BE2C (cell line): ENCODE results near the gene FAM81A.
"Not testable (repeated sequence)": the region's sequence is repeated elsewhere in the genome, so short reads cannot be mapped to it uniquely, and the experiment has no call there.

ENCODE experiments used
- DNase-seq: peaks from one replicate; pipeline ENCODE4 v3.0.0-alpha.2; 2020
- H3K27me3 ChIP-seq: fragments of 250-450 bp; sonication (Bioruptor Pico); 2 replicates; pipeline ENCODE4 v1.5.1; 2020; ENCODE audit warnings: mild to moderate bottlenecking
- H3K36me3 ChIP-seq: fragments of 250-450 bp; sonication (Bioruptor Pico); 2 replicates; pipeline ENCODE4 v1.5.1; 2020; ENCODE audit warnings: mild to moderate bottlenecking
- H3K4me1 ChIP-seq: fragments of 250-450 bp; sonication (Bioruptor Pico); 2 replicates; pipeline ENCODE4 v1.5.1; 2020
- H3K4me3 ChIP-seq: 2 replicates; pipeline ENCODE4 v1.5.1; 2011; ENCODE audit warnings: low read depth, low read length
- H3K9me3 ChIP-seq: fragments of 250-450 bp; sonication (Bioruptor Pico); 2 replicates; pipeline ENCODE4 v1.5.1; 2020
- TF ChIP-seq, protein P1 (sequence below): IDR thresholded peaks from 2 replicates; pipeline ENCODE4 v1.5.1; 2012; ENCODE audit warnings: mild to moderate bottlenecking, low read depth, low read length

FAM81A gene

GRCh38 chr15:59448871-59449270, 10.9 kb downstream of the FAM81A start:
- TF ChIP-seq, protein P1, sequence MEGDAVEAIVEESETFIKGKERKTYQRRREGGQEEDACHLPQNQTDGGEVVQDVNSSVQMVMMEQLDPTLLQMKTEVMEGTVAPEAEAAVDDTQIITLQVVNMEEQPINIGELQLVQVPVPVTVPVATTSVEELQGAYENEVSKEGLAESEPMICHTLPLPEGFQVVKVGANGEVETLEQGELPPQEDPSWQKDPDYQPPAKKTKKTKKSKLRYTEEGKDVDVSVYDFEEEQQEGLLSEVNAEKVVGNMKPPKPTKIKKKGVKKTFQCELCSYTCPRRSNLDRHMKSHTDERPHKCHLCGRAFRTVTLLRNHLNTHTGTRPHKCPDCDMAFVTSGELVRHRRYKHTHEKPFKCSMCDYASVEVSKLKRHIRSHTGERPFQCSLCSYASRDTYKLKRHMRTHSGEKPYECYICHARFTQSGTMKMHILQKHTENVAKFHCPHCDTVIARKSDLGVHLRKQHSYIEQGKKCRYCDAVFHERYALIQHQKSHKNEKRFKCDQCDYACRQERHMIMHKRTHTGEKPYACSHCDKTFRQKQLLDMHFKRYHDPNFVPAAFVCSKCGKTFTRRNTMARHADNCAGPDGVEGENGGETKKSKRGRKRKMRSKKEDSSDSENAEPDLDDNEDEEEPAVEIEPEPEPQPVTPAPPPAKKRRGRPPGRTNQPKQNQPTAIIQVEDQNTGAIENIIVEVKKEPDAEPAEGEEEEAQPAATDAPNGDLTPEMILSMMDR, result no peak
- DNase-seq, result no peak
- no peaks in the 10 kb centered on the region for H3K36me3 ChIP-seq
- H3K9me3 ChIP-seq, result no peaks in the 10 kb centered on the region
- no peaks in the 10 kb centered on the region for H3K27me3 ChIP-seq
- no peak overlapping the region for H3K4me3 ChIP-seq
- no peaks in the 10 kb centered on the region for H3K4me1 ChIP-seq

GRCh38 chr15:59453474-59454215, 15.7 kb downstream of the FAM81A start:
- TF ChIP-seq, protein P1, result no peak
- DNase-seq, result no peak
- H3K27me3 ChIP-seq, result no peaks in the 10 kb centered on the region; the same call in 1 of the 2 replicates
- no peaks in the 10 kb centered on the region for H3K9me3 ChIP-seq
- no peak overlapping the region for H3K4me3 ChIP-seq
- H3K4me1 ChIP-seq, result no peaks in the 10 kb centered on the region
- H3K36me3 ChIP-seq, result no peaks in the 10 kb centered on the region

- H3K4me3 ChIP-seq, result no peak overlapping the region
- H3K27me3 ChIP-seq, result no peaks in the 10 kb centered on the region; the same call in 1 of the 2 replicates
- TF ChIP-seq, protein P1, result no peak
- no peaks in the 10 kb centered on the region for H3K9me3 ChIP-seq
- no peak for DNase-seq
- H3K4me1 ChIP-seq, result no peaks in the 10 kb centered on the region
- no peaks in the 10 kb centered on the region for H3K36me3 ChIP-seq
These were observed 18.1 kb downstream of the FAM81A start for GRCh38 chr15:59456114-59456513.

GRCh38 chr15:59457103-59457502, 19.1 kb downstream of the FAM81A start:
- no peaks in the 10 kb centered on the region for H3K36me3 ChIP-seq
- TF ChIP-seq, protein P1, result no peak

GRCh38 chr15:59461521-59461920, 23.5 kb downstream of the FAM81A start:
- no peaks in the 10 kb centered on the region for H3K4me1 ChIP-seq
- TF ChIP-seq, protein P1, result no peak
- no peaks in the 10 kb centered on the region; the same call in 1 of the 2 replicates for H3K27me3 ChIP-seq
- no peaks in the 10 kb centered on the region for H3K36me3 ChIP-seq
- no peak overlapping the region for H3K4me3 ChIP-seq
- H3K9me3 ChIP-seq, result no peaks in the 10 kb centered on the region
- no peak for DNase-seq

More at GRCh38 chr15:59457103-59457502, 19.1 kb downstream of the FAM81A start:
- Histone ChIP-seq H3K27me3 (no peaks in the 10 kb centered on the region; the same call in 1 of the 2 replicates), H3K4me3 (no peak overlapping the region), H3K9me3 (no peaks in the 10 kb centered on the region), H3K4me1 (no peaks in the 10 kb centered on the region)
- no peak for DNase-seq

DNA sequence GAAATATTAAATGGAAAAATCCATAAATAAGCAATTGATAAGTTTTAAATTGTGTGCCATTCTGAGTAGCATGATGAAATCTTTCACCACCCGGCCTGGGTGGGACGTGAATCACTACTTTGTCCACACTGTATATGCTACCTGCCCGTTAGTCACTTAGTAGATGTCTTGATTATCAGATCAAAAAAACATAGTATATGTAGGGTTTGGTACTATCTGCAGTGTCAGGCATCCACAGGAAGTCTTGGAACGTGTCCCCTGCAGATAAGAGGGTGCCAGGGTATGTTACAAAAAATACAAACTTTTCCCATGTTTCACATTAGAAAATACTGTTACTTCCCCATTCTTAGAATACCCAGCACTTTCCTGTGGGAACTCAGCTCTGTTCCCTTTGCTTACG, 35.2 kb downstream of the FAM81A start:
- H3K9me3 ChIP-seq, result no peaks in the 10 kb centered on the region
- no peak for DNase-seq
- peaks cover 4% of the 10 kb centered on the region; the same call in 1 of the 2 replicates for H3K27me3 ChIP-seq
- H3K36me3 ChIP-seq, result no peaks in the 10 kb centered on the region
- no peaks in the 10 kb centered on the region for H3K4me1 ChIP-seq
- H3K4me3 ChIP-seq, result no peak overlapping the region
- TF ChIP-seq, protein P1, result no peak

DNA sequence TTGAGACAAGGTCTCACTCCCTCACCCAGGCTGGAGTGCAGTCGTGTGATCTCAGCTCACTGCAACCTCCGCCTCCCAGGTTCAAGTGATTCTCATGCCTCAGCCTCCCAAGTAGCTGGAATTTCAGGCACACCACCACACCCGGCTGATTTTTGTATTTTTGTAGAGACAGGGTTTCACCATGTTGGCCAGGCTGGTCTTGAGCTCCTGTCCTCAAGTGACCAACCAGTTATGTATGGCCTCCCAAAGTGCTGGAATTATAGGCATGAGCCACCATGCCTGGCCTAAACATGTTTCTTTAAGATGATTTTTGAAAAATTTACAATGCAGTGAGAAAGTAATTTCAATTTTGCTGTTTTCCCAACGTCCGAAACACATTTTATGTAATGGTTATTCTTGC, 37.2 kb downstream of the FAM81A start:
- not testable (repeated sequence) for DNase-seq, H3K36me3 ChIP-seq, H3K9me3 ChIP-seq

More for the DNA sequence above, 37.2 kb downstream of the FAM81A start:
- not testable (repeated sequence) for H3K4me1 ChIP-seq, H3K27me3 ChIP-seq, H3K4me3 ChIP-seq
